Psoas muscle (tissue), 8 donors: Measurements from ENCODE around the gene ISLR2. TPM values are rescaled to one million over a fixed set of nuclear protein-coding genes. Genes with fewer than 3 reads are reported as not detected.

ENCODE experiments used
- ATAC-seq, 4 donors: fragments of 200-7000 bp; cut with Tn5 transposase; one replicate each; pipeline ENCODE4 v1.9.1; 2020; ENCODE audit warnings: moderate library complexity in 3 of 4, mild to moderate bottlenecking in 2 of 4
- DNase-seq, 2 donors: peaks; one replicate each; pipeline ENCODE4 v3.0.0-alpha.2; 2020
- H3K27ac ChIP-seq: fragments of 200-600 bp; one replicate; pipeline ENCODE4 v1.8.0; 2022
- H3K27me3 ChIP-seq, 3 donors: fragments of 200-600 bp in 1 of 3; one replicate each; pipeline versions ENCODE4 v1.6.1 to v1.8.0; 2013 to 2022; ENCODE audit warnings: low read length in 2 of 3, mild to moderate bottlenecking in 2 of 3, moderate library complexity in 1 of 3; ENCODE audit not compliant: insufficient read depth in 3 of 3
- H3K36me3 ChIP-seq, 2 donors: fragments of 200-600 bp in 1 of 2; one replicate each; pipeline versions ENCODE4 v1.6.1 to v1.8.0; 2013 to 2022; ENCODE audit warnings: low read depth in 1 of 2, mild to moderate bottlenecking in 1 of 2, moderate library complexity in 1 of 2; ENCODE audit not compliant: insufficient read depth in 1 of 2
- H3K4me1 ChIP-seq: fragments of 200-600 bp; one replicate; pipeline ENCODE4 v1.8.0; 2022
- H3K4me3 ChIP-seq: fragments of 200-600 bp; one replicate; pipeline ENCODE4 v1.8.0; 2022; ENCODE audit warnings: mild to moderate bottlenecking
- H3K9me3 ChIP-seq: fragments of 200-600 bp; one replicate; pipeline ENCODE4 v1.8.0; 2022
- CTCF ChIP-seq: fragments of 200-600 bp; IDR thresholded peaks from one replicate; pipeline ENCODE4 v1.8.0; 2022; ENCODE audit warnings: antibody characterized with exemption
- WGBS, 3 donors: extraction: QIAGEN DNeasy Blood & Tissue Kit; methylation state at CpG; one replicate each; pipeline versions ENCODE4 v1.1.6 to v1.1.7; 2013; 5-methylcytosine and 5-hydroxymethylcytosine counted together
- intact Hi-C, 2 donors: fragments of 100-400 bp; cut with DNase I; formaldehyde crosslinking; loops; one replicate each; pipeline versions ENCODE4 v1.11.0 to v1.14.2; 2022
- polyA plus RNA-seq, 3 donors: library from polyadenylated mRNA; stranded (reverse); fragments of 200-250 nt; gene quantifications; one replicate each; pipeline ENCODE4 v1.2.3, GENCODE V29; 2013
- total RNA-seq, 4 donors: library from RNA; stranded (reverse); fragmentation: NEBNext Ultra II Directional in 2 of 4; extraction: Animal tissue kit (Norgen Biotek cat#: 25700) in 2 of 4; gene quantifications; one replicate each; pipeline versions ENCODE4 v1.2.1 to v1.2.4, GENCODE V29; 2021 to 2023
- donor health status: healthy with polysubstance abuse.
- donor health status: DM: no; HTN: no; CAD: no; lungs with moderate emphysema.
- donor health status: Bipolar disorder and iron deficiency.
- donor health status: healthy.
- donor health status: DM: yes; HTN: yes; CAD: no.
- donor health status: DM: no; HTN: no; CAD: no.
- donor health status: DM: no; HTN: no; CAD: no.
- donor health status: DM: yes; HTN: yes; CAD: no.

Gene ISLR2
- total and polyA plus RNA-seq, 7 donors, result 1.1 to 2.2 (median 1.4) TPM

GRCh38 chr15:74180881-74181602 lies 50.7 kb downstream of the ISLR2 start:
- DNase-seq (peak in 1 of 2 donors; percentile 63), ATAC-seq (no peak)
- no peaks in the 10 kb centered on the region for H3K4me1 ChIP-seq
- H3K36me3 ChIP-seq, result no peaks in the 10 kb centered on the region
- H3K9me3 ChIP-seq, result no peaks in the 10 kb centered on the region
- intact Hi-C loops, result no loop called here
- 70 to 74% (median 72%) methylated on average over 21 of the region's 21 CpGs for WGBS, 3 donors
- H3K27me3 ChIP-seq, result peaks cover 0 to 17% (median 4%) of the 10 kb centered on the region in 3 donors
- no peak for TF ChIP-seq CTCF
- H3K4me3 ChIP-seq, result no peak overlapping the region
- H3K27ac ChIP-seq, result no peak overlapping the region

DNA sequence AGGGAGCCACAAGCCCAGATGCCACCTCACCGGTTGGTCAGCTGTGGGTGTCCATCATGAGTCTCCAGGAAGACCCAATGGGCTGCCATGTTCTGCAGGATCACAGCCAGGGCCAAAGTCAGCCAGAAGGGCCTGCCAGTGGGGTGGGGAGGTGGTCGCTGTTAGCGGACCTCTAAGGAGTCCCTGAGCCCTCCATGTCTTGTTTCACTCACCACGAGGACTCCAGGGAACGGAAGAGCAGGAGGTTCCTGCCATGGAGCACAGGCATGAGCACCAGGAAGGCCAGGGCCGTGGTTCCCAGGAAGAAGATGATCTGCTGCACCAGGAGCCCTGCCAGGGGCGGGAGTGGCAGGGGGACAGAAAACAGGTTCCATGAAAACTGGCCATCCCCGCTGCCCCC lies 51.7 kb downstream of the ISLR2 start:
- Histone ChIP-seq H3K36me3 (no peaks in the 10 kb centered on the region), H3K27ac (no peak overlapping the region), H3K9me3 (no peaks in the 10 kb centered on the region), H3K4me1 (no peaks in the 10 kb centered on the region), H3K27me3 (peaks cover 0 to 17% (median 0%) of the 10 kb centered on the region in 3 donors), H3K4me3 (no peak overlapping the region)
- no peak for ATAC-seq
- no peak for TF ChIP-seq CTCF
- DNase-seq, result peak in 1 of 2 donors; percentile 47
- WGBS, 3 donors, result 75 to 86% (median 78%) methylated on average over 8 of the region's 8 CpGs
- intact Hi-C loops, result no loop called here

- ATAC-seq (no peak), DNase-seq (peak; percentile 11 to 37)
- Histone ChIP-seq H3K27me3 (peaks cover 0 to 14% (median 0%) of the 10 kb centered on the region in 3 donors), H3K27ac (no peak overlapping the region), H3K4me1 (no peaks in the 10 kb centered on the region), H3K9me3 (no peaks in the 10 kb centered on the region), H3K36me3 (no peaks in the 10 kb centered on the region), H3K4me3 (no peak overlapping the region)
- TF ChIP-seq CTCF, result no peak
- WGBS, 3 donors, result 80 to 89% (median 83%) methylated on average over 12 of the region's 12 CpGs
- intact Hi-C loops, result no loop called here
Observed at GRCh38 chr15:74184582-74185091, 54.3 kb downstream of the ISLR2 start.

DNA sequence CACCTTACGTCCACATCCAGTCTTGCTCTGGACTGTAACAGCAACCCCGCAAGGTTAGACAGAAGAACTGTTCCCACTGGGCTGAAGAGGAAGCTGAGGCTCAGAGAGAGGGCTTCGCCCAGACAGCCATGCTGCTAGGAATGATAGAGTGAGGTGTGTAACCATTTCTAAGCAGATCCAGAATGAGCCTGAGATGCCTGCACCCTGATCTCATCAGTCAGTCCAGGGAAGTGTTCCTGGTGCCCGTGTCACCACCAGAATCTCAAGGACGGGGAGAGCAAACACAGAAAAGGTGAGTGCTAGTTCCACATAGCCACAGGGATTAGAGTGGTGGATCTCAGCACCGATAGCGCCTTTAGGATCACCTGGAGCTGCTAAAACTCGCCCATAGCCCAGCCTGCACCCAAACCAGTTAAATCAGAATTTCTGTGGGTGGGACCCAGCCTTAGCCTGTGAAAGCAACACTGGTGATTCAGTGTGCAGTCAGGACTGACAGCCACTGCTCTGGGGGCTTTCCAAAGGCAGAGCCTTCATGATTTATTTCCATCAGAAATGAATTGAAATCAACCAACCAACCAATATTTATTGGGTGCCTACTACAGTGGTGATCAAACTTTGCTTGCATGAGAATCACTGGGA lies 55.4 kb downstream of the ISLR2 start:
- Histone ChIP-seq H3K4me1 (no peaks in the 10 kb centered on the region), H3K9me3 (no peaks in the 10 kb centered on the region), H3K27ac (no peak overlapping the region), H3K36me3 (no peaks in the 10 kb centered on the region), H3K27me3 (peaks cover 0 to 3% (median 0%) of the 10 kb centered on the region in 3 donors), H3K4me3 (no peak overlapping the region)
- TF ChIP-seq CTCF, result no peak
- peak in 1 of 2 donors; percentile 12 for DNase-seq
- ATAC-seq, result no peak
- intact Hi-C loops, result no loop called here
- WGBS, 3 donors, result 74 to 78% (median 76%) methylated on average over 8 of the region's 8 CpGs

Other genes starting within 250 kb of the ISLR2 start
- gene LOXL1, start 204.1 kb upstream of the ISLR2 start, total RNA-seq, result 1 to 10 TPM; 5.1 to 8.7 (median 6.3) TPM
- gene LOXL1, start 204.1 kb upstream of the ISLR2 start, polyA plus RNA-seq, result 1 to 10 TPM; 1.6 to 5.1 (median 4.3) TPM
- 10 to 100 TPM; 18.3 to 26.2 (median 22.7) TPM for gene STOML1, start 138.3 kb upstream of the ISLR2 start, total RNA-seq
- 10 to 100 TPM; 22.0 to 34.4 (median 33.0) TPM for gene STOML1, start 138.3 kb upstream of the ISLR2 start, polyA plus RNA-seq
- 10 to 100 TPM; 15.0 to 22.6 (median 15.6) TPM for gene PML, start 135.9 kb upstream of the ISLR2 start, total RNA-seq
- 10 to 100 TPM in 1 of 3 donors, 1 to 10 TPM in 2; 6.7 to 10.2 (median 7.5) TPM for gene PML, start 135.9 kb upstream of the ISLR2 start, polyA plus RNA-seq
- gene GOLGA6A, start 48.0 kb upstream of the ISLR2 start, total RNA-seq, result 1 to 10 TPM in 1 of 4 donors, under 1 TPM in 1, not detected in 2; 0.08 to 1.1 TPM
- gene GOLGA6A, start 48.0 kb upstream of the ISLR2 start, polyA plus RNA-seq, result under 1 TPM in 1 of 3 donors, not detected in 2; 0.16 TPM
- gene ISLR, start 43.1 kb downstream of the ISLR2 start, total RNA-seq, result 10 to 100 TPM in 2 of 4 donors, 1 to 10 TPM in 2; 2.6 to 18.0 (median 7.8) TPM
- gene ISLR, start 43.1 kb downstream of the ISLR2 start, polyA plus RNA-seq, result 1 to 10 TPM; 2.6 to 4.1 (median 4.1) TPM
- not detected for gene STRA6, start 72.2 kb downstream of the ISLR2 start, total RNA-seq
- gene STRA6, start 72.2 kb downstream of the ISLR2 start, polyA plus RNA-seq, result under 1 TPM in 1 of 3 donors, not detected in 2; 0.05 TPM
- not detected for gene CCDC33, start 105.7 kb downstream of the ISLR2 start, total RNA-seq
- gene CCDC33, start 105.7 kb downstream of the ISLR2 start, polyA plus RNA-seq, result under 1 TPM in 2 of 3 donors, not detected in 1; 0.01 to 0.03 TPM
- 1 to 10 TPM in 2 of 4 donors, under 1 TPM in 2; 0.61 to 5.0 (median 2.2) TPM for gene CYP11A1, start 237.1 kb downstream of the ISLR2 start, total RNA-seq
- gene CYP11A1, start 237.1 kb downstream of the ISLR2 start, polyA plus RNA-seq, result under 1 TPM; 0.14 to 0.24 (median 0.18) TPM